Trophoblast cell (in vitro differentiated cells and primary cell): ENCODE results near the gene IDH2.
"Not testable (repeated sequence)": the region's sequence is repeated elsewhere in the genome, so short reads cannot be mapped to it uniquely, and the experiment has no call there.

Experiments
- DNase-seq, 2 donors: peaks; one replicate each; pipeline ENCODE4 v3.0.0-alpha.2; 2016
- H2AFZ ChIP-seq: 2 replicates; pipeline ENCODE4 v1.6.1; 2013; ENCODE audit warnings: low read length, moderate library complexity, mild to moderate bottlenecking; ENCODE audit not compliant: insufficient read depth, poor library complexity
- H2AK5ac ChIP-seq: 2 replicates; pipeline ENCODE4 v1.6.1; 2013; ENCODE audit warnings: mild to moderate bottlenecking, low read length
- H2BK120ac ChIP-seq: 2 replicates; pipeline ENCODE4 v1.6.1; 2013; ENCODE audit warnings: low read length, mild to moderate bottlenecking, moderate library complexity; ENCODE audit not compliant: insufficient read depth, poor library complexity
- H2BK12ac ChIP-seq: 2 replicates; pipeline ENCODE4 v1.6.1; 2013; ENCODE audit warnings: mild to moderate bottlenecking, low read length, moderate library complexity
- H2BK5ac ChIP-seq: 2 replicates; pipeline ENCODE4 v1.6.1; 2013; ENCODE audit warnings: low read length, low read depth, moderate library complexity, mild to moderate bottlenecking; ENCODE audit not compliant: poor library complexity
- H3K14ac ChIP-seq: 2 replicates; pipeline ENCODE4 v1.6.1; 2013; ENCODE audit warnings: mild to moderate bottlenecking, low read length
- H3K18ac ChIP-seq: 2 replicates; pipeline ENCODE4 v1.6.1; 2013; ENCODE audit warnings: mild to moderate bottlenecking, low read length
- H3K23ac ChIP-seq: 2 replicates; pipeline ENCODE4 v1.6.1; 2013; ENCODE audit warnings: low read length
- H3K27ac ChIP-seq: 2 replicates; pipeline ENCODE4 v1.5.1; 2013; ENCODE audit warnings: low read depth, mild to moderate bottlenecking, inconsistent platforms, low read length, moderate library complexity
- H3K27me3 ChIP-seq: 2 replicates; pipeline ENCODE4 v1.6.1; 2013; ENCODE audit warnings: inconsistent platforms, mild to moderate bottlenecking, low read length, moderate library complexity; ENCODE audit not compliant: insufficient read depth
- H3K36me3 ChIP-seq, 2 experiments: 1 replicate in 1 of 2; 2 replicates in 1 of 2; pipeline ENCODE4 v1.6.1; 2013; ENCODE audit warnings: low read length in 2 of 2, mild to moderate bottlenecking in 2 of 2, moderate library complexity in 1 of 2; ENCODE audit not compliant: insufficient read depth in 2 of 2, control insufficient read depth in 1 of 2
- H3K4ac ChIP-seq: 2 replicates; pipeline ENCODE4 v1.6.1; 2013; ENCODE audit warnings: low read depth, mild to moderate bottlenecking, low read length, moderate library complexity
- H3K4me1 ChIP-seq, 2 experiments: 1 replicate in 1 of 2; 2 replicates in 1 of 2; pipeline ENCODE4 v1.6.1; 2013; ENCODE audit warnings: low read length in 2 of 2, mild to moderate bottlenecking in 2 of 2, moderate library complexity in 1 of 2; ENCODE audit not compliant: insufficient read depth in 2 of 2, control insufficient read depth in 1 of 2
- H3K4me2 ChIP-seq: 2 replicates; pipeline ENCODE4 v1.6.1; 2013; ENCODE audit warnings: inconsistent platforms, mild to moderate bottlenecking, low read length, moderate library complexity
- H3K4me3 ChIP-seq: 2 replicates; pipeline ENCODE4 v1.5.1; 2013; ENCODE audit warnings: mild to moderate bottlenecking, low read depth, low read length, inconsistent platforms
- H3K79me1 ChIP-seq: one replicate; pipeline ENCODE4 v1.6.1; 2013; ENCODE audit warnings: low read length
- H3K79me2 ChIP-seq: 2 replicates; pipeline ENCODE4 v1.6.1; 2013; ENCODE audit warnings: low read length, mild to moderate bottlenecking; ENCODE audit not compliant: control insufficient read depth, insufficient read depth, poor library complexity
- H3K9ac ChIP-seq: 2 replicates; pipeline ENCODE4 v1.6.1; 2013; ENCODE audit warnings: mild to moderate bottlenecking, low read length
- H3K9me3 ChIP-seq: 2 replicates; pipeline ENCODE4 v1.6.1; 2013; ENCODE audit warnings: low read depth, mild to moderate bottlenecking, control low read depth, inconsistent platforms, low read length; ENCODE audit not compliant: insufficient read depth
- H4K12ac ChIP-seq: 2 replicates; pipeline ENCODE4 v1.6.1; 2013; ENCODE audit warnings: low read depth, mild to moderate bottlenecking, low read length, moderate library complexity
- H4K8ac ChIP-seq: 2 replicates; pipeline ENCODE4 v1.6.1; 2013; ENCODE audit warnings: low read depth, mild to moderate bottlenecking, low read length, moderate library complexity
- H4K91ac ChIP-seq: one replicate; pipeline ENCODE4 v1.6.1; 2013; ENCODE audit warnings: low read depth, mild to moderate bottlenecking, low read length, moderate library complexity
- WGBS: extraction: QIAGEN DNeasy Blood & Tissue Kit; methylation state at CpG from one replicate; pipeline ENCODE4 v1.1.7; 2013; ENCODE audit warnings: missing lambda C conversion rate; ENCODE audit not compliant: insufficient read length, insufficient coverage; ENCODE audit errors: extremely low coverage; 5-methylcytosine and 5-hydroxymethylcytosine counted together

Gene IDH2

GRCh38 chr15:90141646-90142045 is 39.4 kb upstream of the IDH2 start:
- Histone ChIP-seq H3K27me3 (no peaks in the 10 kb centered on the region), H3K23ac (no peak overlapping the region), H3K14ac (no peak overlapping the region), H2BK5ac (no peak overlapping the region), H3K36me3 (no peaks in the 10 kb centered on the region), H3K79me1 (peaks cover 2% of the 10 kb centered on the region), H2BK12ac (peak overlapping the region; percentile 51), H3K4ac (no peak overlapping the region), H3K4me1 (peaks cover 11 to 12% of the 10 kb centered on the region in 2 experiments), H3K79me2 (no peaks in the 10 kb centered on the region), H3K27ac (no peak overlapping the region), H4K12ac (no peak overlapping the region), H3K4me3 (no peak overlapping the region), H3K9me3 (peaks cover 5% of the 10 kb centered on the region), H3K4me2 (peak overlapping the region; percentile 3), H4K91ac (peak overlapping the region; percentile 51), H3K18ac (no peak overlapping the region), H2BK120ac (no peak overlapping the region), H2AK5ac (no peak overlapping the region), H3K9ac (no peak overlapping the region), H4K8ac (no peak overlapping the region), H2AFZ (no peak overlapping the region)
- no peak for DNase-seq
- WGBS: no CpG with 5 or more reads among the region's 13 CpGs

GRCh38 chr15:90139549-90139948 is 37.3 kb upstream of the IDH2 start:
- H3K79me2 ChIP-seq, DNase-seq, H2BK5ac ChIP-seq, H3K79me1 ChIP-seq, H2AFZ ChIP-seq, H3K36me3 ChIP-seq, H3K9me3 ChIP-seq, H4K12ac ChIP-seq, H4K91ac ChIP-seq, H3K4me3 ChIP-seq, H3K18ac ChIP-seq, H2BK12ac ChIP-seq, H3K23ac ChIP-seq, H3K14ac ChIP-seq, H2AK5ac ChIP-seq, H3K4ac ChIP-seq, H3K27me3 ChIP-seq, H2BK120ac ChIP-seq, H3K9ac ChIP-seq, H3K4me2 ChIP-seq, H4K8ac ChIP-seq, H3K27ac ChIP-seq: not testable (repeated sequence)
- peaks cover 11 to 16% of the 10 kb centered on the region in 2 experiments for H3K4me1 ChIP-seq
- no CpG with 5 or more reads among the region's 8 CpGs for WGBS

- H3K79me1 ChIP-seq: peaks cover 2% of the 10 kb centered on the region
- no peak overlapping the region for H3K9ac ChIP-seq
- no peak overlapping the region for H3K18ac ChIP-seq
- H3K9me3 ChIP-seq: peaks cover 5% of the 10 kb centered on the region
- H2BK5ac ChIP-seq: no peak overlapping the region
- no peak overlapping the region for H4K12ac ChIP-seq
- no peak overlapping the region for H2BK120ac ChIP-seq
- no peak overlapping the region for H3K4me2 ChIP-seq
- H3K27me3 ChIP-seq: no peaks in the 10 kb centered on the region
- no peak overlapping the region for H2BK12ac ChIP-seq
- H3K36me3 ChIP-seq: no peaks in the 10 kb centered on the region
- no CpG with 5 or more reads among the region's 11 CpGs for WGBS
- H3K79me2 ChIP-seq: no peaks in the 10 kb centered on the region
- no peak overlapping the region for H3K14ac ChIP-seq
- no peak overlapping the region for H3K27ac ChIP-seq
- H4K91ac ChIP-seq: no peak overlapping the region
- no peak overlapping the region for H4K8ac ChIP-seq
- H3K4ac ChIP-seq: no peak overlapping the region
- no peak for DNase-seq
- H3K4me3 ChIP-seq: no peak overlapping the region
- peaks cover 8 to 13% of the 10 kb centered on the region in 2 experiments for H3K4me1 ChIP-seq
- no peak overlapping the region for H2AFZ ChIP-seq
- H3K23ac ChIP-seq: no peak overlapping the region
- no peak overlapping the region for H2AK5ac ChIP-seq
These were observed 36.0 kb upstream of the IDH2 start for GRCh38 chr15:90138071-90138833.

GRCh38 chr15:90132437-90132836 is 30.2 kb upstream of the IDH2 start:
- no peak overlapping the region for H3K4me3 ChIP-seq

More at GRCh38 chr15:90132437-90132836, 30.2 kb upstream of the IDH2 start:
- no peaks in the 10 kb centered on the region for H3K9me3 ChIP-seq
- no peak overlapping the region for H3K4me2 ChIP-seq
- no peak overlapping the region for H3K27ac ChIP-seq
- no peak overlapping the region for H3K23ac ChIP-seq
- no peak overlapping the region for H2BK5ac ChIP-seq
- H4K12ac ChIP-seq: no peak overlapping the region
- H2BK120ac ChIP-seq: no peak overlapping the region
- no peak for DNase-seq
- H4K8ac ChIP-seq: no peak overlapping the region
- no peak overlapping the region for H3K18ac ChIP-seq
- H2BK12ac ChIP-seq: no peak overlapping the region
- no peaks in the 10 kb centered on the region for H3K27me3 ChIP-seq
- H3K79me1 ChIP-seq: no peaks in the 10 kb centered on the region
- no peaks in the 10 kb centered on the region for H3K79me2 ChIP-seq
- H3K9ac ChIP-seq: no peak overlapping the region
- no peak overlapping the region for H3K4ac ChIP-seq
- peaks cover 0 to 4% of the 10 kb centered on the region in 2 experiments for H3K4me1 ChIP-seq
- H4K91ac ChIP-seq: no peak overlapping the region
- H2AK5ac ChIP-seq: no peak overlapping the region
- H3K36me3 ChIP-seq: no peaks in the 10 kb centered on the region
- no CpG with 5 or more reads among the region's 5 CpGs for WGBS
- H2AFZ ChIP-seq: no peak overlapping the region
- no peak overlapping the region for H3K14ac ChIP-seq
